Upper lobe of left lung (tissue), 6 donors: Measurements from ENCODE around the gene HOOK1. TPM values are rescaled to one million over a fixed set of nuclear protein-coding genes. Genes with fewer than 3 reads are reported as not detected.

Experiments
- ATAC-seq, 2 donors: fragments of 200-7000 bp; cut with Tn5 transposase; one replicate each; pipeline ENCODE4 v1.9.1; 2022; ENCODE audit warnings: mild to moderate bottlenecking in 2 of 2, moderate library complexity in 2 of 2; ENCODE audit not compliant: low FRiP score in 2 of 2
- DNase-seq, 2 donors: peaks; one replicate each; pipeline ENCODE4 v3.0.0-alpha.2; 2019 to 2020
- H3K27ac ChIP-seq, 4 donors: fragments of 200-600 bp; sonication (generic); one replicate each; pipeline ENCODE4 v1.5.1; 2016 to 2019
- H3K27me3 ChIP-seq, 4 donors: fragments of 200-600 bp; sonication (generic); one replicate each; pipeline ENCODE4 v1.5.1; 2017 to 2019
- H3K36me3 ChIP-seq, 4 donors: fragments of 200-600 bp; sonication (generic); one replicate each; pipeline ENCODE4 v1.5.1; 2016 to 2019
- H3K4me1 ChIP-seq, 4 donors: fragments of 200-600 bp; sonication (generic); one replicate each; pipeline ENCODE4 v1.5.1; 2018 to 2019
- H3K4me3 ChIP-seq, 4 donors: fragments of 200-600 bp; sonication (generic); one replicate each; pipeline ENCODE4 v1.5.1; 2017 to 2019; ENCODE audit warnings: mild to moderate bottlenecking in 2 of 4, moderate library complexity in 1 of 4
- H3K9me3 ChIP-seq, 4 donors: fragments of 200-600 bp; sonication (generic); one replicate each; pipeline ENCODE4 v1.5.1; 2018 to 2019
- EP300 ChIP-seq, 4 donors: sonication (generic); formaldehyde crosslinking; IDR thresholded peaks; one replicate each; pipeline ENCODE4 v1.5.1; 2017; ENCODE audit warnings: antibody characterized with exemption in 4 of 4, control low read depth in 2 of 4
- POLR2A ChIP-seq, 4 donors: fragments of 450-650 bp; IDR thresholded peaks; one replicate each; pipeline ENCODE4 v1.5.1; 2016 to 2017; ENCODE audit warnings: antibody characterized with exemption in 4 of 4, mild to moderate bottlenecking in 2 of 4
- POLR2AphosphoS5 ChIP-seq, 2 donors: sonication (generic); formaldehyde crosslinking; IDR thresholded peaks; one replicate each; pipeline ENCODE4 v1.5.1; 2017; ENCODE audit warnings: antibody characterized with exemption in 2 of 2
- total RNA-seq, 6 donors: library from RNA; depleted of rRNA in 4 of 6; stranded (reverse); fragments of >200 nt in 4 of 6; gene quantifications; one replicate each; pipeline versions ENCODE4 v1.1.0 to v1.2.1, GENCODE V29; 2016 to 2021
- TF ChIP-seq, protein P1 (sequence below), 6 experiments: fragments of 450-650 bp in 4 of 6; fragments of 200-600 bp in 2 of 6; sonication (generic) in 2 of 6; IDR thresholded peaks; one replicate each; pipeline ENCODE4 v1.5.1; 2016 to 2019; ENCODE audit warnings: antibody characterized with exemption in 6 of 6
- donor health status: DM: no; HTN: no; CAD: no; lungs with moderate emphysema.
- donor health status: DM: no; HTN: yes; CAD: no; lungs with severe emphysema.

Gene HOOK1
- total RNA-seq, 6 donors from 2014 or later = 5.3 to 27.6 (median 11.1) TPM

DNA sequence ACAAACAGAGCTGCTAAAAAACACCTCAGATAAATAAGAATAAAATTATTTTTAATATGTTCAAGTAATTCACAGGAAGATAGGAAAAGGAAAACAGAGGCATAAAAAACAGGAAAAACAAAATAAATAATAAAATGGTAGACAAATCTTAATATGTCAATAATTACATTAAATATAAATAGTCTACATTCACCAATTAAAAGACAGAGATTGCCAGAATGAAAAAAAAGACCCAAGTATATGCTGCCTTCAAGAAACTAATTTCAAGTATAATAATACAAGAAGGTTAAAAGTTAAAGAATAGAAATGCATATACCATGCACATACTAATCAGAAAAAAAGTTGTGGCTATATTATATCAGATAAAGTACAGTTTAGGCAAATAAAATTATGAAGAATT is 109.9 kb downstream of the HOOK1 start:
- H3K9me3 ChIP-seq = peaks cover 5 to 12% (median 8%) of the 10 kb centered on the region in 4 donors
- H3K27me3 ChIP-seq = peaks cover 0 to 2% (median 0%) of the 10 kb centered on the region in 4 donors
- no peak for ATAC-seq
- TF ChIP-seq POLR2A (IDR thresholded peaks at IDR 0.05) (no peak), EP300 (IDR thresholded peaks at IDR 0.05) (no peak), POLR2AphosphoS5 (IDR thresholded peaks at IDR 0.05) (no peak)
- TF ChIP-seq, protein P1, sequence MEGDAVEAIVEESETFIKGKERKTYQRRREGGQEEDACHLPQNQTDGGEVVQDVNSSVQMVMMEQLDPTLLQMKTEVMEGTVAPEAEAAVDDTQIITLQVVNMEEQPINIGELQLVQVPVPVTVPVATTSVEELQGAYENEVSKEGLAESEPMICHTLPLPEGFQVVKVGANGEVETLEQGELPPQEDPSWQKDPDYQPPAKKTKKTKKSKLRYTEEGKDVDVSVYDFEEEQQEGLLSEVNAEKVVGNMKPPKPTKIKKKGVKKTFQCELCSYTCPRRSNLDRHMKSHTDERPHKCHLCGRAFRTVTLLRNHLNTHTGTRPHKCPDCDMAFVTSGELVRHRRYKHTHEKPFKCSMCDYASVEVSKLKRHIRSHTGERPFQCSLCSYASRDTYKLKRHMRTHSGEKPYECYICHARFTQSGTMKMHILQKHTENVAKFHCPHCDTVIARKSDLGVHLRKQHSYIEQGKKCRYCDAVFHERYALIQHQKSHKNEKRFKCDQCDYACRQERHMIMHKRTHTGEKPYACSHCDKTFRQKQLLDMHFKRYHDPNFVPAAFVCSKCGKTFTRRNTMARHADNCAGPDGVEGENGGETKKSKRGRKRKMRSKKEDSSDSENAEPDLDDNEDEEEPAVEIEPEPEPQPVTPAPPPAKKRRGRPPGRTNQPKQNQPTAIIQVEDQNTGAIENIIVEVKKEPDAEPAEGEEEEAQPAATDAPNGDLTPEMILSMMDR (IDR thresholded peaks at IDR 0.05) = no peak
- H3K4me1 ChIP-seq = peaks cover 9 to 12% (median 10%) of the 10 kb centered on the region in 4 donors
- H3K4me3 ChIP-seq = no peak overlapping the region
- no peak overlapping the region for H3K27ac ChIP-seq
- no peaks in the 10 kb centered on the region for H3K36me3 ChIP-seq
- DNase-seq = no peak

Other genes with a start within 250 kb of the HOOK1 start
- gene CYP2J2, start 111.8 kb downstream of the HOOK1 start, total RNA-seq = 10 to 100 TPM in 1 of 6 donors, 1 to 10 TPM in 5; 1.4 to 13.1 (median 1.8) TPM